Heart left ventricle (tissue), 16 donors: ENCODE data around the gene NTM. TPM values are rescaled to one million over a fixed set of nuclear protein-coding genes. Genes with fewer than 3 reads are reported as not detected.

ENCODE experiments used
- ATAC-seq, 4 donors: fragments of 200-7000 bp; cut with Tn5 transposase; one replicate each; pipeline ENCODE4 v1.9.1; 2020 to 2022; ENCODE audit warnings: moderate library complexity in 4 of 4, mild to moderate bottlenecking in 3 of 4, moderate number of reproducible peaks in 1 of 4
- DNase-seq, 5 donors: peaks; one replicate each; pipeline ENCODE4 v3.0.0-alpha.2; 2020
- H3K27ac ChIP-seq, 12 donors: fragments of 200-600 bp; sonication (generic) in 4 of 12; one replicate each; pipeline versions ENCODE4 v1.5.0 to v1.8.0; 2016 to 2022; ENCODE audit warnings: mild to moderate bottlenecking in 2 of 12
- H3K27me3 ChIP-seq, 9 donors: fragments of 200-600 bp; sonication (generic) in 2 of 9; one replicate each; pipeline versions ENCODE4 v1.5.1 to v1.8.0; 2016 to 2022; ENCODE audit warnings: mild to moderate bottlenecking in 3 of 9
- H3K36me3 ChIP-seq, 9 donors: fragments of 200-600 bp; sonication (generic) in 2 of 9; one replicate each; pipeline versions ENCODE4 v1.5.0 to v1.8.0; 2018 to 2022; ENCODE audit warnings: mild to moderate bottlenecking in 2 of 9
- H3K4me1 ChIP-seq, 12 donors: fragments of 200-600 bp; sonication (generic) in 4 of 12; one replicate each; pipeline versions ENCODE4 v1.5.0 to v1.8.0; 2016 to 2022; ENCODE audit warnings: mild to moderate bottlenecking in 3 of 12
- H3K4me3 ChIP-seq, 12 donors: fragments of 200-600 bp; sonication (generic) in 4 of 12; one replicate each; pipeline versions ENCODE4 v1.5.0 to v1.8.0; 2017 to 2022; ENCODE audit warnings: mild to moderate bottlenecking in 9 of 12, moderate library complexity in 4 of 12
- H3K9me3 ChIP-seq, 12 donors: fragments of 200-600 bp; sonication (generic) in 4 of 12; one replicate each; pipeline versions ENCODE4 v1.5.0 to v1.8.0; 2016 to 2022; ENCODE audit warnings: mild to moderate bottlenecking in 1 of 12
- POLR2A ChIP-seq, 2 donors: fragments of 450-650 bp; IDR thresholded peaks; one replicate each; pipeline ENCODE4 v1.6.1; 2017; ENCODE audit warnings: antibody characterized with exemption in 2 of 2, mild to moderate bottlenecking in 2 of 2, moderate library complexity in 2 of 2
- WGBS, 4 donors: extraction: QIAGEN DNeasy Blood & Tissue Kit in 2 of 4; methylation state at CpG; one replicate each; pipeline versions ENCODE4 v1.1.5 to v1.1.7; 2013 to 2018; 5-methylcytosine and 5-hydroxymethylcytosine counted together
- intact Hi-C, 10 donors: fragments of 100-400 bp; cut with DNase I; formaldehyde crosslinking; loops; one replicate each; pipeline versions ENCODE4 v1.11.1 to v1.14.2; 2022
- polyA plus RNA-seq, 2 donors: library from polyadenylated mRNA; stranded (reverse); fragments of 200-250 nt; gene quantifications; one replicate each; pipeline ENCODE4 v1.2.3, GENCODE V29; 2013
- total RNA-seq, 9 donors: library from RNA; depleted of rRNA in 2 of 9; stranded (reverse); fragments of >200 nt in 2 of 9; fragmentation: NEBNext Ultra II Directional in 3 of 9; extraction: Animal tissue kit (Norgen Biotek cat#: 25700) in 3 of 9; gene quantifications; one replicate each; pipeline versions ENCODE4 v1.1.0 to v1.2.4, GENCODE V29; 2016 to 2023
- TF ChIP-seq, protein P1 (sequence below), 12 donors: fragments of 200-600 bp; sonication (generic) in 4 of 12; IDR thresholded peaks; one replicate each; pipeline versions ENCODE4 v1.5.0 to v1.8.0; 2018 to 2022; ENCODE audit warnings: antibody characterized with exemption in 12 of 12, mild to moderate bottlenecking in 5 of 12
- donor health status: ischemic (EF 13 %, LVEDD 7.1; RV severe dilation, severe dysfunction).
- donor health status: healthy with polysubstance abuse.
- donor health status: DM: no; HTN: yes; CAD: no.
- donor health status: DM: no; HTN: no; CAD: no.
- donor health status: ischemic (EF 25% LVEDD 6.9; RV normal size, moderate dysfunction).
- donor health status: ischemic (EF 25% LVEDD 5.7; RV mildly dilated, moderate dysfunction).
- donor health status: healthy.
- donor health status: DM: yes; HTN: yes; CAD: no.
- donor health status: ischemic (EF 35%, LVEDD 5.7; RV mildly dilated, moderate dysfunction).
- donor health status: nonischemic (EF 11% LVEDD 7.7; RV severe dilation, severe dysfunction).
- donor health status: DM: yes; HTN: yes; CAD: no.
- donor health status: PGD.
- donor health status: ischemic (EF 29% LVEDD 5.4; RV normal size, mild dysfunction).
- donor health status: nonischemic (EF 23%, LVEDD 6.1; RV moderate dilation, normal function).

Gene NTM
- total and polyA plus RNA-seq, 11 donors: 0.40 to 7.7 (median 1.5) TPM

DNA sequence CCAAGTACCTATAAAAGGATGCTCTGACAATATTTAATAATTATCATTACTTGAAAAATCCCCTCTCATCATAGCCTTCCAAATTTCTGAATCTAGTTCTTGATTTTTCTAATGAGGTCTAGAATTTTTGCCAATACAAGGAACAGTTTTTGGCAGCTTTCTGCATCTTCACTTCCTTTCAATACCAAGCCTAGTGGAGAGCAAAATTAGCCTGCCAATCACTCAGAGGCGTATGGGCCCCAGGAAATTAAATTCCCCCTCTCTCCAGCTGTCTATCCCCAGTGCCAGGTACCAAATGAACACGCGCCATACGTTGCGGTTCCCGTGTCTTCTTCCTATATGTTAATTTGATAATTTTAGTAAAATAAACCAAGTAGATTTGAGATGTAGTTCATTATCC lies 293.9 kb downstream of the NTM start:
- H3K4me3 ChIP-seq: no peak overlapping the region
- no peak for ATAC-seq
- H3K4me1 ChIP-seq: no peaks in the 10 kb centered on the region
- peaks cover 0 to 12% (median 0%) of the 10 kb centered on the region in 9 donors for H3K27me3 ChIP-seq
- no peaks in the 10 kb centered on the region for H3K36me3 ChIP-seq
- WGBS, 4 donors: 85 to 94% (median 91%) methylated on average over 6 of the region's 6 CpGs
- intact Hi-C loops: loop anchor here in 1 of 10 donors (10.0 kb wide), 1 partner anchor 79 kb away; no protein-coding TSS in a partner anchor
- no peak for TF ChIP-seq POLR2A (IDR thresholded peaks at IDR 0.05)
- TF ChIP-seq, protein P1, sequence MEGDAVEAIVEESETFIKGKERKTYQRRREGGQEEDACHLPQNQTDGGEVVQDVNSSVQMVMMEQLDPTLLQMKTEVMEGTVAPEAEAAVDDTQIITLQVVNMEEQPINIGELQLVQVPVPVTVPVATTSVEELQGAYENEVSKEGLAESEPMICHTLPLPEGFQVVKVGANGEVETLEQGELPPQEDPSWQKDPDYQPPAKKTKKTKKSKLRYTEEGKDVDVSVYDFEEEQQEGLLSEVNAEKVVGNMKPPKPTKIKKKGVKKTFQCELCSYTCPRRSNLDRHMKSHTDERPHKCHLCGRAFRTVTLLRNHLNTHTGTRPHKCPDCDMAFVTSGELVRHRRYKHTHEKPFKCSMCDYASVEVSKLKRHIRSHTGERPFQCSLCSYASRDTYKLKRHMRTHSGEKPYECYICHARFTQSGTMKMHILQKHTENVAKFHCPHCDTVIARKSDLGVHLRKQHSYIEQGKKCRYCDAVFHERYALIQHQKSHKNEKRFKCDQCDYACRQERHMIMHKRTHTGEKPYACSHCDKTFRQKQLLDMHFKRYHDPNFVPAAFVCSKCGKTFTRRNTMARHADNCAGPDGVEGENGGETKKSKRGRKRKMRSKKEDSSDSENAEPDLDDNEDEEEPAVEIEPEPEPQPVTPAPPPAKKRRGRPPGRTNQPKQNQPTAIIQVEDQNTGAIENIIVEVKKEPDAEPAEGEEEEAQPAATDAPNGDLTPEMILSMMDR (IDR thresholded peaks at IDR 0.05): no peak
- no peak for DNase-seq
- no peaks in the 10 kb centered on the region for H3K9me3 ChIP-seq
- H3K27ac ChIP-seq: no peak overlapping the region

DNA sequence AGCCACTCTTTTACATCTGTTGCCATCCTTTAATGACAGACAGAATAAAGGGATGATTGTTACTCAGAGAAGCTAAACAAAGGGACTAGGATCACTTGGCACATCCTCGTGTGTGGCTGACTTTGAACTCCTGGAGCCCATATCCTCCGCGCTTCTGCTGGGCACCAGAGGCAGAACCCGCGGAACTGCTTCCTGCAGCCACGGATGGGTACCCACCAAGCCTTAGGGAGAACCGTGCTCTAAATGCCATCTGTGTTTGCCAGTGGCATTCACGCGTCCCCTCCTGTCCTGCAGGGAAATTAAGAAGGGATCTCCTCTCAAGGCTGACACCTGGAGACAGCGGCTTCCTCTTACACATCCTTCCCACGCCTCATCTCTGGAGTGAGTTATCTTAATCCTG lies 294.4 kb downstream of the NTM start:
- TF ChIP-seq, protein P1 (IDR thresholded peaks at IDR 0.05): no peak
- no peak for TF ChIP-seq POLR2A (IDR thresholded peaks at IDR 0.05)
- DNase-seq (no peak), ATAC-seq (no peak)
- intact Hi-C loops: loop anchor here in 1 of 10 donors (10.0 kb wide), 1 partner anchor 80 kb away; no protein-coding TSS in a partner anchor
- H3K4me1 ChIP-seq: no peaks in the 10 kb centered on the region
- no peak overlapping the region for H3K4me3 ChIP-seq
- H3K9me3 ChIP-seq: no peaks in the 10 kb centered on the region
- peaks cover 0 to 12% (median 0%) of the 10 kb centered on the region in 9 donors for H3K27me3 ChIP-seq
- H3K36me3 ChIP-seq: no peaks in the 10 kb centered on the region
- 82 to 86% (median 84%) methylated on average over 11 of the region's 11 CpGs for WGBS, 4 donors
- no peak overlapping the region for H3K27ac ChIP-seq

DNA sequence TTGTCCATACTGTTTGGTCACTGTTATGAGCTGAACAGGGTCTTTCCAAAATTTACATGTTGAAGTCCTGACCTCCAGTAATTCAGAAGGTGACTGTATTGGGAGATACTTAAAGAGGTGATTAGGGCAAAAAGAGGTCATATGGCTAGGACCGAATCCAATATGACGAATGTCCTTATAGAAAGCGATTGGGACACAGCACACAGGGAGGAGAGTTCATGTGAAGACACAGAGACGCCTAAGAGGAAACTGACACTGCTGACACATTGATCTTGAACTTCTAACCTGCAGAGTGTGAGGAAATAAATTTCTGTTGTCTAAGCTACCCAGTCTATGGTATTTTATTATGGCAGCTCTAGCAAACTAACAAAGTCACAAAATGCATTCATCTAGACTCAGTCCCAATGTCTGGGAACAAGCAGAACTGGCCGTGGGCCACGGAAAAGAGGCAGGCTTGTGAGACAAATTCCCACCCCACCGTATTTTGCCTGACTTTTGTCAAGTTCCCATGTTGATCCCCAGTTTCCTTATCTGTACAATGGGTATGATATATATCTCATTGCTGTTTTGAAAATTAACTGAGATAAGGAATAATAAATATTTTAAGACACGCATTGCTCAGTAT lies 295.0 kb downstream of the NTM start:
- intact Hi-C loops: loop anchor here in 1 of 10 donors (10.0 kb wide), 1 partner anchor 81 kb away; no protein-coding TSS in a partner anchor
- H3K4me3 ChIP-seq: no peak overlapping the region
- H3K27me3 ChIP-seq: peaks cover 0 to 12% (median 0%) of the 10 kb centered on the region in 9 donors
- TF ChIP-seq POLR2A (IDR thresholded peaks at IDR 0.05): no peak
- TF ChIP-seq, protein P1 (IDR thresholded peaks at IDR 0.05): no peak
- ATAC-seq (no peak), DNase-seq (no peak)
- 71 to 78% (median 76%) methylated on average over 8 of the region's 8 CpGs for WGBS, 4 donors
- H3K9me3 ChIP-seq: no peaks in the 10 kb centered on the region
- no peaks in the 10 kb centered on the region for H3K4me1 ChIP-seq
- no peaks in the 10 kb centered on the region for H3K36me3 ChIP-seq
- no peak overlapping the region for H3K27ac ChIP-seq

DNA sequence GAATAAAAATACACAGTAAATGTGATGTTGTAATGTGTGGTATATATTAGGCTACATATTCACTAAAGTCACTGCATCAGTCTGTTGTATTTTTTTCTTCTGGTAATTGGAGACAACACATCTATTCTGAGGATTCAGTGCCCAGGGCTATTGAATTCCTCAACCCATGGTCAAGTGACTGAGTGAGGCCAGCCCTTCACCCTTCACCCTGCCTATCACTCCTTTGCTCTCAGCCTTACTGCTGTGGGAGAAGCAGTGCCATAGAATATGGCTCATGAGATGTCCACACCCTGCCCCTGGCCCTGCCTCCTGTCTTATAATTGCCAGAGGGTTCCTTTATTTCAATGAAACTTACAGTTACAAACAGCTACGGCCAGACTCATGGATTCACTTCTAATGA lies 295.6 kb downstream of the NTM start:
- Histone ChIP-seq H3K9me3 (no peaks in the 10 kb centered on the region), H3K27me3 (peaks cover 0 to 12% (median 0%) of the 10 kb centered on the region in 9 donors), H3K27ac (no peak overlapping the region), H3K4me3 (no peak overlapping the region), H3K4me1 (no peaks in the 10 kb centered on the region), H3K36me3 (no peaks in the 10 kb centered on the region)
- 75 to 100% (median 88%) methylated on average over 1 of the region's 1 CpG for WGBS, 4 donors
- TF ChIP-seq, protein P1 (IDR thresholded peaks at IDR 0.05): no peak
- no peak for TF ChIP-seq POLR2A (IDR thresholded peaks at IDR 0.05)
- intact Hi-C loops: loop anchor here in 1 of 10 donors (10.0 kb wide), 1 partner anchor 81 kb away; no protein-coding TSS in a partner anchor
- ATAC-seq (no peak), DNase-seq (no peak)
